ENCODE measurements around the gene RNF167. TPM values are rescaled to one million over a fixed set of nuclear protein-coding genes. Genes with fewer than 3 reads are reported as not detected.

The RNF167 gene
- total RNA-seq (2016; rRNA removed; fragmentation: Illumina TruSeq; extraction: Trizol) (35.7 and 44.1 TPM in 2 replicates), polyA plus RNA-seq (2011; rRNA removed) (45.4 and 49.9 TPM in 2 replicates), polyA minus RNA-seq (2011; rRNA and poly(A)+ RNA removed; ENCODE audit: low replicate concordance) (83.4 and 279 TPM in 2 replicates), Bru-seq, nascent RNA (percentile 76 among the genes with signal in this experiment), BruChase-seq, experiment 1, labeled RNA remaining after a 6-hour chase (percentile 90 among the genes with signal in this experiment), BruChase-seq, experiment 2, labeled RNA remaining after a 2-hour chase (percentile 79 among the genes with signal in this experiment)
- total RNA-seq (2016; cell fraction: cytosol; rRNA removed; fragmentation: Illumina TruSeq; extraction: Trizol; ENCODE audit: low read depth): 16.6 and 21.0 TPM in 2 replicates
- total RNA-seq (2016; cell fraction: insoluble cytoplasmic fraction; rRNA removed; fragmentation: Illumina TruSeq; extraction: Trizol): 35.1 and 40.1 TPM in 2 replicates
- 55.7 and 57.0 TPM in 2 replicates for total RNA-seq (2016; cell fraction: membrane; rRNA removed; fragmentation: Illumina TruSeq; extraction: Trizol)
- 35.7 and 36.1 TPM in 2 replicates for total RNA-seq (2016; cell fraction: nucleus; rRNA removed; fragmentation: Illumina TruSeq; extraction: Trizol)
- 56.8 and 59.9 TPM in 2 replicates for polyA plus RNA-seq (2011; cell fraction: cytosol; rRNA removed)
- polyA plus RNA-seq (2011; cell fraction: nucleus; rRNA removed): 75.7 and 85.0 TPM in 2 replicates
- 54.2 and 62.3 TPM in 2 replicates for polyA plus RNA-seq (2012)
- 28.1 and 30.9 TPM in 2 replicates for polyA plus RNA-seq (2016; cell fraction: cytosol; fragmentation: Illumina TruSeq; extraction: Trizol; ENCODE audit: low read depth)
- polyA plus RNA-seq (2016; cell fraction: insoluble cytoplasmic fraction; fragmentation: Illumina TruSeq; extraction: Trizol; ENCODE audit: low read depth): 58.7 and 75.7 TPM in 2 replicates
- polyA plus RNA-seq (2016; cell fraction: membrane; fragmentation: Illumina TruSeq; extraction: Trizol; ENCODE audit: low read depth): 80.2 and 86.8 TPM in 2 replicates
- polyA plus RNA-seq (2016; cell fraction: nucleus; fragmentation: Illumina TruSeq; extraction: Trizol; ENCODE audit: insufficient read depth, low read depth): 94.6 and 94.8 TPM in 2 replicates
- 40.3 and 46.3 TPM in 2 replicates for polyA minus RNA-seq (2011; cell fraction: cytosol; rRNA and poly(A)+ RNA removed)
- polyA minus RNA-seq (2011; cell fraction: nucleus; rRNA and poly(A)+ RNA removed): 27.2 and 33.9 TPM in 2 replicates
- long read RNA-seq, experiment 1, transcript RNF167-211 (9 exons, 1,757 nt): major isoform, 17 of 33 reads
- long read RNA-seq, experiment 1, partial matches to known transcripts: 5 of 33 reads
- long read RNA-seq, experiment 1, other reads (novel, unspliced or antisense): 9 of 33 reads
- long read RNA-seq, experiment 2, transcript RNF167-211 (9 exons, 1,757 nt): major isoform, 67 of 137 reads
- long read RNA-seq, experiment 2, transcript RNF167-201 (10 exons, 1,915 nt): minor isoform, 10 of 137 reads
- long read RNA-seq, experiment 2, partial matches to known transcripts: 16 of 137 reads
- long read RNA-seq, experiment 2, other reads (novel, unspliced or antisense): 39 of 137 reads

- CTCF ChIA-PET (ENCODE audit: low intra/inter-chr PET ratio, low total read pairs): no interaction called here
- FAIRE-seq (peak; percentile 98), ATAC-seq (peak; percentile 79), DNase-seq (ENCODE audit: low spot score) (peak; percentile 100)
- peaks cover 7% of the 10 kb centered on the region; the same call in 1 of the 2 replicates for H4K20me1 ChIP-seq (ENCODE audit: insufficient read depth, low read length)
- WGBS (ENCODE audit: low lambda C conversion rate): 1% methylated on average over 43 of the region's 72 CpGs
- H3K27ac ChIP-seq (ENCODE audit: extremely low read length, insufficient read depth, low read length): peak within 1 kb of the TSS; percentile 96
- peaks cover 8 to 32% of the 10 kb centered on the region in 2 experiments for H3K36me3 ChIP-seq (replicated peaks in 1 of 2; ENCODE audit: control insufficient read depth in 1 of 2, insufficient read depth in 2 of 2, low read length in 2 of 2)
- in situ Hi-C loops (cut with HindIII; ENCODE audit: extremely low pct_ligation_motif_present, low pct_unique_long_range_greater_than_20kb) (no loop called here), intact Hi-C loops (cut with micrococcal nuclease; ENCODE audit: unreplicated experiment) (no loop called here)
- peak within 1 kb of the TSS; percentile 95 for H3K9ac ChIP-seq (ENCODE audit: insufficient read depth, low read depth, low read length)
- no peaks in the 10 kb centered on the region for H3K9me3 ChIP-seq (ENCODE audit: low read length)
- POLR2A ChIA-PET: interaction anchor here (0.8 to 3.9 kb wide), 29 partner anchors 9 to 403 kb away, joined by 3 to 201 read pairs (median 5); partner anchors contain the start of genes ARRB2, CAMTA2, ENO3 and GLTPD2
- H3K4me2 ChIP-seq (ENCODE audit: low read depth, low read length): peak within 1 kb of the TSS; percentile 98
- H3K4me3 ChIP-seq (replicated peaks in 1 of 3; ENCODE audit: insufficient read depth in 1 of 3, low read depth in 2 of 3, low read length in 3 of 3): peak within 1 kb of the TSS; percentile 91 to 97 (median 93)
- peaks cover 45% of the 10 kb centered on the region for H3K79me2 ChIP-seq (ENCODE audit: insufficient read depth, low read length)
- BruUV-seq (replicated peaks): no TSS peak
- no peaks in the 10 kb centered on the region; a peak in 1 of 5 replicates for H3K27me3 ChIP-seq (ENCODE audit: control insufficient read depth in 1 of 2, insufficient read depth in 2 of 2, low read length in 2 of 2)
- peaks cover 30% of the 10 kb centered on the region for H3K4me1 ChIP-seq (ENCODE audit: insufficient read depth, low read length)
- no peak within 1 kb of the TSS for H2AFZ ChIP-seq (ENCODE audit: low read length)
- TF ChIP-seq, protein P1, sequence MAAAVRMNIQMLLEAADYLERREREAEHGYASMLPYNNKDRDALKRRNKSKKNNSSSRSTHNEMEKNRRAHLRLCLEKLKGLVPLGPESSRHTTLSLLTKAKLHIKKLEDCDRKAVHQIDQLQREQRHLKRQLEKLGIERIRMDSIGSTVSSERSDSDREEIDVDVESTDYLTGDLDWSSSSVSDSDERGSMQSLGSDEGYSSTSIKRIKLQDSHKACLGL (CRISPR knock-in tag; IDR thresholded peaks at IDR 0.05): no peak
- TF ChIP-seq KDM2A (CRISPR knock-in tag; IDR thresholded peaks at IDR 0.05; ENCODE audit: borderline replicate concordance, low read depth) (0 out of 2 replicates have a peak, but pooled peaks have one; percentile 27), ZBTB7A (CRISPR knock-in tag; IDR thresholded peaks at IDR 0.05) (no peak), PRDM4 (CRISPR knock-in tag; IDR thresholded peaks at IDR 0.05; ENCODE audit: borderline replicate concordance) (no peak), FOXC1 (CRISPR knock-in tag; IDR thresholded peaks at IDR 0.05; ENCODE audit: borderline replicate concordance) (0 out of 2 replicates have a peak, but pooled peaks have one; percentile 12), NPAS2 (CRISPR knock-in tag; IDR thresholded peaks at IDR 0.05; ENCODE audit: borderline replicate concordance) (no peak), HNF4A (CRISPR knock-in tag; IDR thresholded peaks at IDR 0.05) (no peak), ZNF546 (CRISPR knock-in tag; conservative IDR thresholded peaks at IDR 0.05) (no peak; the same call in 1 of the 2 replicates), ZFP36L2 (CRISPR knock-in tag; IDR thresholded peaks at IDR 0.05) (no peak), MYPOP (CRISPR knock-in tag; IDR thresholded peaks at IDR 0.05) (peak; percentile 91)
- TF ChIP-seq, protein P2, sequence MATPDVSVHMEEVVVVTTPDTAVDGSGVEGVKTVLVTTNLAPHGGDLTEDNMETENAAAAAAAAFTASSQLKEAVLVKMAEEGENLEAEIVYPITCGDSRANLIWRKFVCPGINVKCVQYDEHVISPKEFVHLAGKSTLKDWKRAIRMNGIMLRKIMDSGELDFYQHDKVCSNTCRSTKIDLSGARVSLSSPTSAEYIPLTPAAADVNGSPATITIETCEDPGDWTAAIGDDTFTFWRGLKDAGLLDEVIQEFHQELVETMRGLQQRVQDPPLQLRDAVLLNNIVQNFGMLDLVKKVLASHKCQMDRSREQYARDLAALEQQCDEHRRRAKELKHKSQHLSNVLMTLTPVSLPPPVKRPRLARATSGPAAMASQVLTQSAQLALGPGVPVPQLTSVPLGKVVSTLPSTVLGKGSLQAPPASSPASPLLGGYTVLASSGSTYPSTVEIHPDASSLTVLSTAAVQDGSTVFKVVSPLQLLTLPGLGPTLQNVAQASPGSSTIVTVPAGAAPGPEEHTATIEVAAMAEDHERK (CRISPR knock-in tag; IDR thresholded peaks at IDR 0.05; ENCODE audit: low read depth): peak; percentile 85
Observed at GRCh38 chr17:4939796-4940554, at the start of gene RNF167, which contains the start of gene SLC25A11. Gene RNF167 (plus strand): TSS chr17:4940268. CDS start chr17:4940910, 642 bp downstream. Gene SLC25A11 (minus strand): TSS chr17:4940046. CDS start chr17:4939910, 136 bp downstream.

Data from HepG2 (cell line).